ENCODE results near the gene GPR22.

GPR22 gene, protein sequence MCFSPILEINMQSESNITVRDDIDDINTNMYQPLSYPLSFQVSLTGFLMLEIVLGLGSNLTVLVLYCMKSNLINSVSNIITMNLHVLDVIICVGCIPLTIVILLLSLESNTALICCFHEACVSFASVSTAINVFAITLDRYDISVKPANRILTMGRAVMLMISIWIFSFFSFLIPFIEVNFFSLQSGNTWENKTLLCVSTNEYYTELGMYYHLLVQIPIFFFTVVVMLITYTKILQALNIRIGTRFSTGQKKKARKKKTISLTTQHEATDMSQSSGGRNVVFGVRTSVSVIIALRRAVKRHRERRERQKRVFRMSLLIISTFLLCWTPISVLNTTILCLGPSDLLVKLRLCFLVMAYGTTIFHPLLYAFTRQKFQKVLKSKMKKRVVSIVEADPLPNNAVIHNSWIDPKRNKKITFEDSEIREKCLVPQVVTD

DNA sequence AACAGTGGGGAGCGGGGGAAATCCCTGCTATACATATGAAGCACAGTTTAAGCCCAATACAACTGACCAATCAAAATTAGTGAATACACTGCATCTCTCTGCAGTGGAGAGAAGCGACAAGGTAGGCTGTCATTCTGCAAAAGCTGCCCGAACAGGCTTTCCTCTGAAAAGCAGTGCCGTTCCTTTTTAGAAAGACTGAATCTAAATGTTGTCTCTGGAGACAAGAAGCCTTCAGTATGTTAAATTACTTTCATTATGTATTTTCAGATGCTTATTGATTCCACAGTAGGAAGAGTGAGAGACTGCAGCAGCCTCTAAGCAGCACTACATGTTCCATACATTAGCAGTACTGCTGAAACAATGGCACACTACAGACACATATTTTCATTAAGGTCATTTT is at the start of gene GPR22:
Gene GPR22 (plus strand): TSS at position 129 of the 400 bp plus-strand sequence. CDS start 4,004 bp downstream, outside the sequence.
- in situ Hi-C loops (cut with MboI; ENCODE audit: low pct_unique_long_range_greater_than_20kb, low sequenced_read_pairs), result no loop called here
- DNase-seq, result no peak

DNA sequence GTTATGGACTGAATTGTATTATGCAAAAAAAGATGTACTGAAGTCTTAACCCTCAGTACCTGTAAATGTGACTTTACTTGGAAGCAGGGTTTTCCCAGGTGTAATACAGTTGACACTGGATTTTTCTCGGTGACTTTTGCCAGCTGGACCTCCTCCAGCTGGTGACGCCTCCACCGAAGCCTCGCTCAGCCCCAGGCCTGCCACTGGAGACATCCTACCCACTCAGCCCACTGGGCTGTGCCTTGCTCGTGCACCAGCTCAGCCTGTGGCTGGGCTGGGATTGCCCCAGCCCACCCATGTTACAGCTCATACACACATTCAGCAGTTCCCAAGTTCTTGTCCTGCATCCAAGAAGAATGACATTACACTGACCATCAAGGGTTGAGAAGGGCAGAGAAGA is 42.4 kb upstream of the GPR22 start:
- in situ Hi-C loops (cut with MboI; ENCODE audit: low pct_unique_long_range_greater_than_20kb, low sequenced_read_pairs), result no loop called here
- no peak for DNase-seq

DNA sequence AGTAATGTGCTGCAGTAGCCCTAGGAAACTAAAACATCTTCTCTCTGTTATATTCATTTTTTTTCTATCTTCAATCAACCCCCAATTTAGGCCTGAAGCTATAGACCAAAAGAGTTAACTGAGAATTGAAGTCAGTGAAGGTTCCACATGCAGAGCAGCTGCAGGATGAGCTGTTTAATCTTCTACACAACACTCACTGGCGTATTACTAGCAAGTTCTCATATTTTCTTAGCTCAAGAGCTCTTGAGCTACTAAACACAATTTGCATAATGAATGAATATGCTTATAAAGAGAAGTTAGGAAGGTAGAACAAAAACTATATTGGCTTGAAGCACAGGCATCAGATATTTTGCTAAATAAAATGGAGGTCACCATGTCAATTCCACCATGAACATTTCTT is 41.2 kb upstream of the GPR22 start:
- in situ Hi-C loops (cut with MboI; ENCODE audit: low pct_unique_long_range_greater_than_20kb, low sequenced_read_pairs), result no loop called here
- no peak for DNase-seq

DNA sequence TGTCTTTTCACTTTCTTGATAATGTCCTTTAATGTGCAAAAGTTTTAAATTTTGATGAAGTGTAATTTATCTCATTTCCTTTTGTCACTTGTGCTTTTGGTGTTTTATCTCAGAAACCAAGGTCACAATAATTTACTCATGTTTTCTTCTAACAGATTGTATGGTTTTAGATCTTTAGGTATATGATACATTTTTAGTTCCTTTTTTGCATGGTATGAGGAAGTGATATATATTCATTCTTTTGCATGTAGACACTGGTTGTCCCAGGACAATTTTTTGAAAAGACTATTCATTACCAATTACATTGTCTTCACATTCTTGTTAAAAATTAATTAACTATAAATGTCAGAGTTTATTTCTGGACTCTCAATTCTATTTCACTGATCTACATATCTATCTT is 39.8 kb upstream of the GPR22 start:
- in situ Hi-C loops (cut with MboI; ENCODE audit: low pct_unique_long_range_greater_than_20kb, low sequenced_read_pairs), result no loop called here
- peak; percentile 7 for DNase-seq

DNA sequence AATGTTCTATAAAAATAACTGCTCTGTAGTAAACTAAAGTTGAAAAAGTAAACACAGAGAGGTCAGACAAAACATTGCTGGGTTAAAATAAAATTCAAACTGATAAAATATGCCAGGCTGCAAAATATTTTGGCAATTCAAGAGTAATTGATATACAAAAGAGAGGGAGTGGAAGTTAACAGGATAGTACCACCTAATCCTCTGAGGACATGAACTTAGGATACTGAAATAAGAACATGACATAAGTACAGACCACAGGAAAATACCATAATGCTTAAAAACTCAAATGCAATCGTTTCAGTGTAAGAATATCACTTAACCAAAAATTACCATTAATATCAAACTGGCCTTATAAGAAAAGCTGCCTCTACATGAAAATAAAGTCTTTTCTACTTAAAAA is 37.6 kb upstream of the GPR22 start:
- in situ Hi-C loops (cut with MboI; ENCODE audit: low pct_unique_long_range_greater_than_20kb, low sequenced_read_pairs), result no loop called here
- DNase-seq, result no peak

DNA sequence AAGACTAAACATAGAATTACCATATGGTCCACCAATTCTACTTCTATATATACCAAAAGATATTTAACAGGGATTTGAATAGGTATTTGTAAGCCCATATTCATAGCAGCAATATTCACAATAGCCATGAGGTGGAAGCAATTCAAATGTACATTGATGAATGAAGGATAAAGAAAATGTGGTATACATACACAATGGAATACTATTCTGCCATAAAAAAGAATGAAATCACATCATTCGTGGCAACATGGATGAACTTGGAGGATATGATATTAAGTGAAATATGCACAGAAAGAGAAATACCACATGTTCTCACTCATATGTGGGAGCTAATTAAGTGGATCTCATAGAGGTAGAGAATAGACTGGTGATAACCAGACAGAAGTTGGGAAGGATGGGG is 34.1 kb upstream of the GPR22 start:
- in situ Hi-C loops (cut with MboI; ENCODE audit: low pct_unique_long_range_greater_than_20kb, low sequenced_read_pairs), result no loop called here
- no peak for DNase-seq

DNA sequence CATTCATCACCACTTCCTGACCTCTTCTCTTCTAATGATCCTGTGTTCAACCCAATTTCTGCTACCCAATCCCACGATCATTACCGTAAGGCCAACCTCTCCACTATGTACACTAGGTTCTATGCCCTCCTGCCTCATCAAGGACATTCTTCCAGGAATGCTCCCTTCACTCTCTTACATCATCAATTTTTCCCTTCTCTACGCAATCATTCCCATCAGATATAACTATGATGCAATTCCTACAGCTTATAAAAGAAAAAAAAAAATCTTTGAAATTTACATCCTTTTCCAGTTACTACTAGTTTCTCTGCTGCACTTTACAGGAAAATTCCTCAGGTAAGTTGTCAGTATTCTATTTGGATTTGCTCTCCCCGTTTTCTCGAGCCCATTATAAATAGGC is 30.8 kb upstream of the GPR22 start:
- no peak for DNase-seq
- in situ Hi-C loops (cut with MboI; ENCODE audit: low pct_unique_long_range_greater_than_20kb, low sequenced_read_pairs), result no loop called here

DNA sequence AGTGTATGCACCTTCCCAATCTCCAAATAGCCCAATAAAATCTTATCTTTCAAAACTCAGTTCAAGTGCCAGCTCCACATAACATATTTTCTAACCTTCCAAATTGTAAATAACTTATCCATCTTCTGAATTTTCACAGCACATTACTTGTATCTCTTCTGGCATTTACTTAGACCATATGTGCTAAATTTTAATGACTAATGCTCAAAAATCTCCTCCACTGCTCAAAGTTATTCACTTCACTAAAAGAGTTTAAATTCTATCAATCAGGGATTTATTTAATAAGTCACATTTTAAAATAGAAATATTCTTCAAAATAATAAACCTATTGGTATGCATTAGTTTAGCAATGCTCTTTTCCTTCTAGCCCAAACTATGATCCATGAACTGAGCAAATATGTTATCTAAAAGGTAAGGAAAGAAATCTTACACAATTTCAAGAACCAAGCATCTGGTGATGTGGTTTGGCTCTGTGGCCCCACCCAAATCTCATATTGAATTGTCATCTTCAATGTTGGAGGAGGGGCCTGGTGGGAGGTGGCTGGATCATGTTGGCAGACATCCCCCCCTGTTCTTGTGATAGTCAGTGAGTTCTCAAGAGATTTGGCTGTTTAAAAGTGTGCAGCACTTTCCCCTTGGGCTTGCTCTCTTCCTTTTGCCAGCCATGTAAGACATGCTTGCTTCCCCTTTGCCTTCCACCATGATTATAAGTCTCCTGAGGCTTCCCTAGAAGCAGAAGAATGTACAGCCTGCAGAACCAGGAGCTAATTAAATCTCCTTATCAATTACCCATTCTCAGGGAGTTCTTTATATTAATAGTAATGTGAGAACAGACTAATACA is 28.1 kb upstream of the GPR22 start:
- no peak for DNase-seq
- in situ Hi-C loops (cut with MboI; ENCODE audit: low pct_unique_long_range_greater_than_20kb, low sequenced_read_pairs), result no loop called here

DNA sequence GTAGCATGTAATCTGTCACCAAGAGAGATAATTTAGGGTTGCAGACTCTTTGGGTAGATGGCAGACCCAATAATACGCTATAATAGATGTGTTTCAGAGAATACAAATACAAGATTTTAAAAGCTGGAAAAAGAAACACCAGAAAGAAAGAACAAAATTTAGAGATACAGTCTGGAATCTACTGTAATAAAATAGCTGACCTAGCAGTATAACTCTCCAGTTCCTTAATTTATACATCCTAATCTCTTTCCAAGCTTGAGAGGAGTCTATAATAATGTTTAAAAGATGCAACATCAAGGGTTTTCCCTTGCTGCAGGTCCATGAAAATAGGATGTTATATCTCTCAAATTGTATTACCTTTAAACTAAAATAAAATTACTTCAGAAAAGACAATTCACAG is 27.2 kb upstream of the GPR22 start:
- in situ Hi-C loops (cut with MboI; ENCODE audit: low pct_unique_long_range_greater_than_20kb, low sequenced_read_pairs), result no loop called here
- DNase-seq, result no peak

DNA sequence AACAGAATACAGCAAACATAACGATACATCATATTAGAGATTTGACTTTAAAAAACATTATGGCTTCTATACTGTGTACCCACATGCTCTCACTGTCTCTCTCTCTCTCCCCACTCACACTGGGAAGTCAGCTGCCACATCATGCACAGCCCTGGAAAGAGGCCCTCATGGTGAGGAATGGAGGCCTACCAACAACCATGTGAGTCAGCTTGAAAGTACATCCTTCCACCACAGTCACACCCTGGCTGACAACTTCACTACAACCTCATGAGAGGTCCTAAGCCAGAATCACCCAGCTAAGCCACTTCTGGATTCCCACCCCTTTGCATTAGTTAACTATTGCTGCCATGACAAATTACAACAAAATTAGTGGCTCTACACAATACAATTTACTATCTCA is 23.3 kb upstream of the GPR22 start:
- no peak for DNase-seq
- in situ Hi-C loops (cut with MboI; ENCODE audit: low pct_unique_long_range_greater_than_20kb, low sequenced_read_pairs), result no loop called here

DNA sequence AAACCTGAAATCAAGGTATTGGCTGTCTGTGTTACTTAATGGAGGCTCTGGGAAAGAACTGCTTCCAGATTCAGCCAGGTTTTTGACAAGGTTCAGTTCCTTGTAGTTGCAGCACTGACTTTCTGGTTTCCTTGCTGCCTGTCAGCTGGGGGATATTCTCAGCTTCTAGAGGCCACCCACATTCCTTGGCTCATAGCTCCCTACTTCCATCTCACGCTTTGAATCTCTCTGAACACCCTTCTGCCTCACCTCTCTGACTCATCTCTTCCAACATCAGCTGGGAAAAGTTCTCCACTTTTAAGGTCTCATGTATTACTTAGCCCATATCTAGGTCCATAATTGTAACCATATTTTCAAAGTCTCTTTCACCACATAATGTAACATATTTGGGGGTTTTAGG is 22.9 kb upstream of the GPR22 start:
- in situ Hi-C loops (cut with MboI; ENCODE audit: low pct_unique_long_range_greater_than_20kb, low sequenced_read_pairs), result no loop called here
- DNase-seq, result no peak

DNA sequence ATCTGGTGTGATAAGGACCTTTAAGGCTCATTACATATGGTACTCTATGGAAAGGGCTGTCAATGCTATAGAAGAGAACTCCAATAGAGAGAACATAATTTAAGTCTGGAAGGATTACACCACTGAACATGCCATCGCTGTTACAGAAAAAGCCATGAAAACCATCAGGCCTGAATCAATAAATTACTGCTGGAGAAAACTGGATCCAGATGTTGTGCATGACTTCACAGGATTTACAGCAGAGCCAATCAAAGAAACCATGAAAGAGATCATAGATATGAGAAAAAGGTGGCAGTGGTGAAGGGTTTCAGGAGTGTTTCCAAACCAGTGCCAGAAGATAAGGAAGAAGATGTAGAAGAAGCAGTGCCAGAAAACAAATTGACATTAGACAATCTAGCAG is 18.9 kb upstream of the GPR22 start:
- in situ Hi-C loops (cut with MboI; ENCODE audit: low pct_unique_long_range_greater_than_20kb, low sequenced_read_pairs), result no loop called here
- no peak for DNase-seq

DNA sequence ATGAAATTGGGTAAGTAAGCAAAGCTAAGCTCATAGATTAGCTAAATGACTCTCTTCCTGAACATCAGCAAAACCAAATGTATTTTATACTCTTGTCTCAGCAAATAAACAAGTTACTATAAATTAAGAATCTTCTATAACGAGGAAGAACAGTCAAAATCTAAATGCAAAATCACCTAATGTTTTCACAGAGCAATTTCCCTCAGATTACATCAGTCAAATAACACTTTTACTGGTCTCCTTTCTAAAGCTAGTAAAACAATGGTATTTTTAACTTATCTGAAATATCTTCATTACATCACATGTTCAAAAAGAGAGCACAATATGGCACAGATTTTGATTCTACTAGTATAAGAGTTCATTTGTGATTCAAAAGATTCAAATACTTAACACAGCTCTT is 16.5 kb upstream of the GPR22 start:
- DNase-seq, result no peak
- in situ Hi-C loops (cut with MboI; ENCODE audit: low pct_unique_long_range_greater_than_20kb, low sequenced_read_pairs), result no loop called here

DNA sequence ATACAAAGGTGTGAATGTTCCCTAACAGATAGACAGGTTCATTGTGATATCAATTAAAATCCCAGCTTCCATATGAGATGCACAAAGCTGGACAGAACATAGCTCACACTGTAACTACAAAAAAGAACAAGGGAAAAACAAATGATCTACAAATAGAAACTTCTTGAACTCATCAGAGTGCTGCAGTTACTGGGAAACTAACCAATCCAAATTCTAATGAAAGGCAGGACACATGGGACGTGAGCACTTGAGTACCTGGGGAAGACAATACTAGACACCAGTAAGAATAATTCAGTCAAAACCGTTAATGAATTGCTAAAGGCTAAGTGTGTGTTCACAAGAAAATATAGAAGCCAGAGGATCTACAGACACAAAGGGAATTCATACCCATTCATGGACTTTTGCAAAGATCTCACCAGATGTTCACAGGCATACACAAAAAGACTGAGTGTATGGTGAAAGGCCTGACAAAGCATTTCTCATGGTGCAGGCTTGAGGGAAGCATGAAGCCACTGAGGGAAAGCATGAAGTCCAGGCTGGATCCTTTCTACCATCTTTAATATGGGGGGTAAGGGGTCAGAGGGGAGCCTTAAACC is 7.8 kb upstream of the GPR22 start:
- in situ Hi-C loops (cut with MboI; ENCODE audit: low pct_unique_long_range_greater_than_20kb, low sequenced_read_pairs), result no loop called here
- DNase-seq, result no peak

DNA sequence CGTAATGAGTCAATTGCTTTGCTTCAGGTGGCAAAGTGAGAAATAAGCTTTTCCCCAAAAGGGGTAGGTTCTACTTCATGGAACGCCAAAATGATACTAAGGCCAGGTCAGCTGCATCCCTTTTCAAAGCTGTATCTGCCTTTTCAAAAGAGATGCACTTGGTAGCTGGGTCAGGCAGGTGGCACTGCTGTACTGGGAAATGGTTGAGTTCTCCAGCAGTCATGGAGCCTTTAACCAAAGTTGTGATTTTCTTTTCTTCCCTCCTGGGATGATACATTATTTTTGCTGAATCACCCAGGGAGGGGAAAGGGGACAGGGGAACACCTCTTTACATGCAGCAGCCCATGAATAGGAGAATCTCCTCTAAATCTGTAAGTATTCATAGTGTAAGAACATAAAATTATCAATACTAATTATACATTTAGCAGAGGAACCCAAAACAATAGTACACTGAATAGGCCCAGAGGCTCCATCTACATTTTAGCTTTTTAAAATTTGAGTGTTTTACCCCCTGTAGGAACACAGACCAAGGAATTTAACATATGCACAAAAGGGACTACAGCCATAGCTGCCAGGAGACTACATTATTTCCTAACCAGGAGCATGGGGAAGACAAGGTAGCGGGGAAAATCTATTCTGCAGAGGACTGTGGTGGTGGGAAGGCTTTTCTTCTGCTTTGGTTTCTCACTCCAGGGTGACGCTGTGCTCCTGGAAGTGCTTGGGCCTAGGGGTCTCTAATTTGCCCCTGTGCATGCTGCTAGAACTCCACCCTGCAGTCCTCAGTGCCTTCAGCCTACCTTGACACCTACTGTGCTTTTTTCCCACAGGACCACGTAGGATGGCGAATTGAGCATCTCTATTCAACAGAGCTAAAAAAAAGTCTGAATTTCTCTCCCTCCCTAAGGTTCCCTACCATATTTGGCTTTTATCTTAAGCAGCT is 6.4 kb upstream of the GPR22 start:
- peak; percentile 56 for DNase-seq
- in situ Hi-C loops (cut with MboI; ENCODE audit: low pct_unique_long_range_greater_than_20kb, low sequenced_read_pairs), result no loop called here

DNA sequence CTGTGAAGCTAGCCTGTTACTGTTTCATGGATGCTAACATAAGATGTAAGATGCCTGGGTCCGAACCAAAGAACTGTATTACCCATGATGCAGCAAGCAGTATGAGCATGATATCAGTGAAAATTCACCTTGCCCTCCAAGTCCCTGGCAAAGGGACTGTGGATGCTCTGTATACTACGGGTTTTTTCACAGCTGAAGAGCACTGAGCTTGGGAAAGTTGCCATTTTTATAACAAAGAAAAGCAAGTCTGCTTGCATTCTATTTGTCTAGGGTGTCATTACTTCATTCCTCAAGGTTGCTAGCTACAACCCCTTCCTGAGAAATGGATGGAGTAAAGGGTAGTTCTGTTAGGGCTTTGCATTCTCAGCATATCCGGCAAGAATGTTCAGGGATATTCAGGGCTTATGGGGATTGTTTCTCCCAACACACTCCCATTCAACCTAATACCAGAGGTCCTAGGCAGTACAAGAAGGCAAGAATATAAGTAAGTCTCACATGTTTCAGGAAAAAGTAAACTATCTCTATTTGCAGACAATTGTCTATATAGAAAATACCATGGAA is 5.1 kb upstream of the GPR22 start:
- no peak for DNase-seq
- in situ Hi-C loops (cut with MboI; ENCODE audit: low pct_unique_long_range_greater_than_20kb, low sequenced_read_pairs), result no loop called here

DNA sequence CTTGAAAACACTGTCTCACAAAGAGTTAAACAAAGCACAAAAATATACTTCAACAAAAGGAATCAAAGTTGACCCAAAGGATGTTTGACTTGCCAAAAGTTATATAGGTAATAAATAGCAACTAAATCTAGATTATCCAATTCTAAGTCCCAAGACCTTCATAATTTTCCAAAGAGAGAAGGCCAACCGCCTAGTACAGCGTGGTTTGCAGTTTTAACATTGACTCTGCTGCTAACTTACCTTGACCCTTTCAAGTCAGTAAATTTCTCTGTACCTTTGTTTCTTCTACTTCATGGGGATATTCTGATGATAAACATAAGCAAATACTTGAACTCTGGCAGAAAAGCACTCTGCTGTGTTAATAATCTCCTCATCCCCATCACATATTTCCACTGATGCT is 1.9 kb upstream of the GPR22 start:
- in situ Hi-C loops (cut with MboI; ENCODE audit: low pct_unique_long_range_greater_than_20kb, low sequenced_read_pairs), result no loop called here
- no peak for DNase-seq

DNA sequence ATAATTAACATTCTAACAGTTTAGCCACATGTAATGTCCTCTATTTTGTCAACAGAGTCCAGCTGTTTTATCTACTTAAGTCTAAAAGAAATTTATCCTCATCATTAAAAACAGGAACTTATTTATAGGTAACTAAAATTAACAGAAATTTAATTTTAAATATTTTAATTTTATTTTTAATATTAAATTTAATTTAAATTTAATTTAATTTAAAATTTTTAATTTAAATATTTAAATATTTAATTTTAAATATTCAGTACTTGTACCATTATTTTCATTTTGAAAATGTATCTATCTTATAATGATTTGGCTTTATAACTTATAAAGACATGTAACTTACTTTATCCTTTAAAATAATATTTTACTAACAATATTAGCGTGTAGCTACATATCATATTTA is 1.0 kb upstream of the GPR22 start:
- in situ Hi-C loops (cut with MboI; ENCODE audit: low pct_unique_long_range_greater_than_20kb, low sequenced_read_pairs), result no loop called here

More for the DNA sequence above, 1.0 kb upstream of the GPR22 start:
- no peak for DNase-seq
